Astrocyte (in vitro differentiated cells and primary cell): Measurements from ENCODE around the gene ANKRD60. TPM values are rescaled to one million over a fixed set of nuclear protein-coding genes. Genes with fewer than 3 reads are reported as not detected.

Source experiments
- DNase-seq: peaks from one replicate; pipeline ENCODE4 v3.0.0-alpha.2; 2010; ENCODE audit warnings: low read depth
- FAIRE-seq: peaks from 2 replicates; lab custom pipeline; 2011; peaks lifted over from hg19 to GRCh38; lab: Jason Lieb, UNC
- H2AFZ ChIP-seq: 2 replicates; pipeline ENCODE4 v1.6.0; 2012; ENCODE audit warnings: low read depth, low read length, inconsistent platforms
- H3K27ac ChIP-seq: 2 replicates; pipeline ENCODE4 v1.5.1; 2011; ENCODE audit warnings: low read depth, low read length, inconsistent platforms
- H3K27me3 ChIP-seq: 2 replicates; pipeline ENCODE4 v1.6.0; 2011; ENCODE audit warnings: low read length, inconsistent platforms; ENCODE audit not compliant: insufficient read depth
- H3K36me3 ChIP-seq: 2 replicates; pipeline ENCODE4 v1.5.1; 2011; ENCODE audit warnings: low read length, inconsistent platforms; ENCODE audit not compliant: insufficient read depth
- H3K4me1 ChIP-seq: 2 replicates; pipeline ENCODE4 v1.5.1; 2011; ENCODE audit warnings: low read length, inconsistent platforms; ENCODE audit not compliant: insufficient read depth
- H3K4me2 ChIP-seq: 2 replicates; pipeline ENCODE4 v1.6.0; 2012; ENCODE audit warnings: low read length, inconsistent platforms
- H3K4me3 ChIP-seq: 2 replicates; pipeline ENCODE4 v1.5.1; 2011; ENCODE audit warnings: low read depth, mild to moderate bottlenecking, low read length, inconsistent platforms; ENCODE audit not compliant: insufficient read depth
- H3K79me2 ChIP-seq: 2 replicates; pipeline ENCODE4 v1.6.0; 2012; ENCODE audit warnings: mild to moderate bottlenecking, low read length, inconsistent platforms; ENCODE audit not compliant: insufficient read depth
- H3K9ac ChIP-seq: 2 replicates; pipeline ENCODE4 v1.6.0; 2012; ENCODE audit warnings: mild to moderate bottlenecking, low read length, inconsistent platforms
- H3K9me3 ChIP-seq: 2 replicates; pipeline ENCODE4 v1.5.1; 2012; ENCODE audit warnings: low read depth, mild to moderate bottlenecking, low read length, inconsistent platforms; ENCODE audit not compliant: insufficient read depth
- H4K20me1 ChIP-seq: 2 replicates; pipeline ENCODE4 v1.6.0; 2012; ENCODE audit warnings: low read length, inconsistent platforms; ENCODE audit not compliant: insufficient read depth
- H3K27ac Mint-ChIP-seq: one replicate; pipeline ENCODE4 v1.8.0; 2021; ENCODE audit warnings: mild to moderate bottlenecking, mixed read lengths; ENCODE audit not compliant: unreplicated experiment
- H3K27me3 Mint-ChIP-seq: one replicate; pipeline ENCODE4 v1.8.0; 2021; ENCODE audit warnings: low read depth, mixed read lengths; ENCODE audit not compliant: unreplicated experiment
- H3K36me3 Mint-ChIP-seq: one replicate; pipeline ENCODE4 v1.8.0; 2021; ENCODE audit warnings: low read depth, mixed read lengths; ENCODE audit not compliant: unreplicated experiment
- H3K4me1 Mint-ChIP-seq: one replicate; pipeline ENCODE4 v1.8.0; 2021; ENCODE audit warnings: low read depth, mixed read lengths; ENCODE audit not compliant: unreplicated experiment
- H3K4me3 Mint-ChIP-seq: one replicate; pipeline ENCODE4 v1.8.0; 2021; ENCODE audit warnings: mild to moderate bottlenecking, moderate library complexity, mixed read lengths; ENCODE audit not compliant: unreplicated experiment
- H3K9me3 Mint-ChIP-seq: one replicate; pipeline ENCODE4 v1.8.0; 2021; ENCODE audit warnings: mild to moderate bottlenecking, mixed read lengths; ENCODE audit not compliant: unreplicated experiment
- EZH2 ChIP-seq: IDR thresholded peaks from 2 replicates; pipeline ENCODE4 v1.6.1; 2012; ENCODE audit warnings: mild to moderate bottlenecking, low read length, inconsistent platforms; ENCODE audit not compliant: insufficient read depth
- total RNA-seq: library from RNA; stranded (reverse); gene quantifications from 2 replicates; pipeline ENCODE4 v1.2.1, GENCODE V29; 2021
- TF ChIP-seq, protein P1 (sequence below): IDR thresholded peaks from 2 replicates; pipeline ENCODE4 v1.5.1; 2011; ENCODE audit warnings: low read depth, mild to moderate bottlenecking, inconsistent platforms, low read length, moderate library complexity; ENCODE audit not compliant: insufficient read depth

ANKRD60 gene
- total RNA-seq, 1 donor from 2014 or later = not detected

DNA sequence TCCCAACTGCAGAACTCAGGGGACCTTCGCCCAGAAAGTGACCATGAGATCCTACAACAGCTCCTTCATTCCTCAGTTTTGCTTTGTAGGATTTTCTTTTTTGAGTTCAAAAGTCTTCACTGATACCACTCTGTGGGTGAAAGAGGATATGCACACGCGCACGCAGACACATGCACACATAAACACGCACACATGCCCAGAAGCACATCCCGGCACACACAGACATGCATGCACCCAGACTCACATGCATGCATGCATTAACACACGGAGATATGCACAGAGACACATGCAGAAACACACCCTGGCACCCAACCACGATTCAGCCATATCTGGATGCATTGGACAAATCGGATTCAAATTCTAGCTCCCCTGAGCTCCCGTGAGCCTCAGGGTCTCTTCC lies 36.4 kb downstream of the ANKRD60 start:
- Mint-ChIP-seq H3K4me3 (no peak overlapping the region), H3K4me1 (no peaks in the 10 kb centered on the region), H3K27me3 (peaks cover 51% of the 10 kb centered on the region), H3K9me3 (peaks cover 4% of the 10 kb centered on the region), H3K36me3 (no peaks in the 10 kb centered on the region), H3K27ac (no peak overlapping the region)
- no peak overlapping the region for H3K4me2 ChIP-seq
- no peak overlapping the region for H2AFZ ChIP-seq
- no peaks in the 10 kb centered on the region for H3K36me3 ChIP-seq
- H3K9ac ChIP-seq = no peak overlapping the region
- no peaks in the 10 kb centered on the region for H3K4me1 ChIP-seq
- no peak overlapping the region for H3K27ac ChIP-seq
- no peak for TF ChIP-seq EZH2
- TF ChIP-seq, protein P1, sequence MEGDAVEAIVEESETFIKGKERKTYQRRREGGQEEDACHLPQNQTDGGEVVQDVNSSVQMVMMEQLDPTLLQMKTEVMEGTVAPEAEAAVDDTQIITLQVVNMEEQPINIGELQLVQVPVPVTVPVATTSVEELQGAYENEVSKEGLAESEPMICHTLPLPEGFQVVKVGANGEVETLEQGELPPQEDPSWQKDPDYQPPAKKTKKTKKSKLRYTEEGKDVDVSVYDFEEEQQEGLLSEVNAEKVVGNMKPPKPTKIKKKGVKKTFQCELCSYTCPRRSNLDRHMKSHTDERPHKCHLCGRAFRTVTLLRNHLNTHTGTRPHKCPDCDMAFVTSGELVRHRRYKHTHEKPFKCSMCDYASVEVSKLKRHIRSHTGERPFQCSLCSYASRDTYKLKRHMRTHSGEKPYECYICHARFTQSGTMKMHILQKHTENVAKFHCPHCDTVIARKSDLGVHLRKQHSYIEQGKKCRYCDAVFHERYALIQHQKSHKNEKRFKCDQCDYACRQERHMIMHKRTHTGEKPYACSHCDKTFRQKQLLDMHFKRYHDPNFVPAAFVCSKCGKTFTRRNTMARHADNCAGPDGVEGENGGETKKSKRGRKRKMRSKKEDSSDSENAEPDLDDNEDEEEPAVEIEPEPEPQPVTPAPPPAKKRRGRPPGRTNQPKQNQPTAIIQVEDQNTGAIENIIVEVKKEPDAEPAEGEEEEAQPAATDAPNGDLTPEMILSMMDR = no peak
- no peaks in the 10 kb centered on the region for H4K20me1 ChIP-seq
- no peaks in the 10 kb centered on the region for H3K79me2 ChIP-seq
- H3K4me3 ChIP-seq = no peak overlapping the region
- no peaks in the 10 kb centered on the region for H3K9me3 ChIP-seq
- peaks cover 6% of the 10 kb centered on the region for H3K27me3 ChIP-seq
- no peak for FAIRE-seq
- no peak for DNase-seq

GRCh38 chr20:58188527-58188926 lies 39.9 kb downstream of the ANKRD60 start:
- H3K27me3 Mint-ChIP-seq = peaks cover 63% of the 10 kb centered on the region
- Histone ChIP-seq H3K9ac (no peak overlapping the region), H2AFZ (no peak overlapping the region), H3K79me2 (no peaks in the 10 kb centered on the region), H3K4me2 (no peak overlapping the region), H4K20me1 (no peaks in the 10 kb centered on the region), H3K36me3 (no peaks in the 10 kb centered on the region), H3K4me1 (no peaks in the 10 kb centered on the region), H3K4me3 (no peak overlapping the region), H3K27ac (no peak overlapping the region), H3K9me3 (peaks cover 11% of the 10 kb centered on the region), H3K27me3 (peaks cover 6% of the 10 kb centered on the region)
- no peaks in the 10 kb centered on the region for H3K4me1 Mint-ChIP-seq
- no peak overlapping the region for H3K4me3 Mint-ChIP-seq
- H3K27ac Mint-ChIP-seq = no peak overlapping the region
- no peak for DNase-seq
- no peaks in the 10 kb centered on the region for H3K36me3 Mint-ChIP-seq
- peaks cover 20% of the 10 kb centered on the region for H3K9me3 Mint-ChIP-seq
- TF ChIP-seq EZH2 = no peak
- TF ChIP-seq, protein P1 = no peak
- no peak for FAIRE-seq

- Histone ChIP-seq H3K79me2 (no peaks in the 10 kb centered on the region), H2AFZ (no peak overlapping the region)
Observed at GRCh38 chr20:58184984-58185383, 43.5 kb downstream of the ANKRD60 start.

More at GRCh38 chr20:58184984-58185383, 43.5 kb downstream of the ANKRD60 start:
- no peak overlapping the region for H3K27ac Mint-ChIP-seq
- peaks cover 19% of the 10 kb centered on the region for H3K9me3 Mint-ChIP-seq
- H3K36me3 Mint-ChIP-seq = no peaks in the 10 kb centered on the region
- no peak overlapping the region for H3K4me3 ChIP-seq
- peaks cover 63% of the 10 kb centered on the region for H3K27me3 Mint-ChIP-seq
- no peaks in the 10 kb centered on the region for H3K36me3 ChIP-seq
- H3K4me1 Mint-ChIP-seq = no peaks in the 10 kb centered on the region
- FAIRE-seq (no peak), DNase-seq (no peak)
- H3K9me3 ChIP-seq = peaks cover 13% of the 10 kb centered on the region
- no peaks in the 10 kb centered on the region for H3K27me3 ChIP-seq
- no peak overlapping the region for H3K4me2 ChIP-seq
- H3K27ac ChIP-seq = no peak overlapping the region
- no peak overlapping the region for H3K9ac ChIP-seq
- H4K20me1 ChIP-seq = no peaks in the 10 kb centered on the region
- H3K4me1 ChIP-seq = peaks cover under 1% of the 10 kb centered on the region
- H3K4me3 Mint-ChIP-seq = no peak overlapping the region
- no peak for TF ChIP-seq EZH2
- TF ChIP-seq, protein P1 = no peak
